ENCODE measurements around the gene RPRD2.
"Not testable (repeated sequence)": the region's sequence is repeated elsewhere in the genome, so short reads cannot be mapped to it uniquely, and the experiment has no call there.

RPRD2 gene

DNA sequence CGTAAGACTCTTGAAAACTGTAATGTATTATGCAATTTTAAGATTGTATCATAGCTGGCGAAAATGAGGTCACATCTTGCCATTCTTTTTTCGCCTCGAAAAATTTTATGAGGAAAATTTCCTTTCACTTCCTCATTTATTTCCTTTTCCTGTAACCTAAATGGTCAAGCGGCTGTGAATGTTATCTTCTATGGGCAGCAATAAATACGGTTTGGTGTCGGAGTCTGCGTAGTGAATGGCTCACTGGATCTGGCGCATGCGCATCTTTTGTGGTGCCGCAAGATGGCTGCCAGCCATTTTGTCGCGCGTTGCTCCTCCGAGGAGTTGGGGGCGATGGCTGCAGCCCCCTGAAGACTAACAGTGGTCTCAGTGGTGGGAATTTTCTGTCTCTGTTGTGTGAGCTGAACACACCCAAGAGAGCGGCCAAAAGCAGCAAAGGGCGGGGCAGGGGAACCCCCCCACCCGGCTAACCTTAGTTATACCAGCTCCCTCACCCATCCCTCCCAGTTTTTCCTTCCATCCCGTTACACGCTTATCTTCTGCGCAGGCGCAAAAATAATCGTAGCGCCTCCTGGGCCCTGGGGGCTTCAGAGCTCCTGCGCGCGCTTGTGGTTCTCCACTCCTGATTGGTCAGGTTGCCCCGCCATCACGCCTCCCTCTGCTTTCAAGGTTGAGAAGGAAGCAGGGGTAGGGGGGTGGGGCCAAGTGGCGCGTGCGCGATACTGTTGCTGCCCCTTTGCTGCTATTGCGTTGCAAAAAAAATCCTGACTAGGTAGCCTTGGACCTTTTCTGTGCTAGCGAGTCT is at the start of gene RPRD2:
TSS of gene RPRD2 (plus strand) at position 722 of the 805 bp plus-strand sequence. CDS start 568 bp downstream, outside the sequence.
- TF ChIP-seq, protein P1, sequence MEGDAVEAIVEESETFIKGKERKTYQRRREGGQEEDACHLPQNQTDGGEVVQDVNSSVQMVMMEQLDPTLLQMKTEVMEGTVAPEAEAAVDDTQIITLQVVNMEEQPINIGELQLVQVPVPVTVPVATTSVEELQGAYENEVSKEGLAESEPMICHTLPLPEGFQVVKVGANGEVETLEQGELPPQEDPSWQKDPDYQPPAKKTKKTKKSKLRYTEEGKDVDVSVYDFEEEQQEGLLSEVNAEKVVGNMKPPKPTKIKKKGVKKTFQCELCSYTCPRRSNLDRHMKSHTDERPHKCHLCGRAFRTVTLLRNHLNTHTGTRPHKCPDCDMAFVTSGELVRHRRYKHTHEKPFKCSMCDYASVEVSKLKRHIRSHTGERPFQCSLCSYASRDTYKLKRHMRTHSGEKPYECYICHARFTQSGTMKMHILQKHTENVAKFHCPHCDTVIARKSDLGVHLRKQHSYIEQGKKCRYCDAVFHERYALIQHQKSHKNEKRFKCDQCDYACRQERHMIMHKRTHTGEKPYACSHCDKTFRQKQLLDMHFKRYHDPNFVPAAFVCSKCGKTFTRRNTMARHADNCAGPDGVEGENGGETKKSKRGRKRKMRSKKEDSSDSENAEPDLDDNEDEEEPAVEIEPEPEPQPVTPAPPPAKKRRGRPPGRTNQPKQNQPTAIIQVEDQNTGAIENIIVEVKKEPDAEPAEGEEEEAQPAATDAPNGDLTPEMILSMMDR (IDR thresholded peaks at IDR 0.05; ENCODE audit: borderline replicate concordance, insufficient read depth, low read depth, low read length), result no peak
- H3K4me3 ChIP-seq (ENCODE audit: low read depth, low read length), result peak within 1 kb of the TSS; percentile 67

DNA sequence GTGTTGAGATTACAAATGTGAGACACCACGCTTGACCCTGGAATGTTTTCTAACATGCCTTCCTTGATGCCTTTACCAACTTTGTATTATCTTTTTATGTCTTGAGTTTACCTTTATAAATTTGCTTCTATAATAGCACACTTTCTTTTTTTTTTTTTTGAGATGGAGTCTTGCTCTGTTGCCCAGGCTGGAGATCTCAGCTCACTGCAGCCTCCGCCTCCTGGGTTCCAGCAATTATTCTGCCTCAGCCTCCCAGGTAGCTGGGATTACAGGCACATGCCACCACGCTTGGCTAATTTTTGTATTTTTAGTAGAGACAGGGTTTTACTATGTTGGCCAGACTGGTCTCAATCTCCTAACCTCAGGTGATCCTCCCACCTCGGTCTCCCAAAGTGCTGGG is 49.3 kb upstream of the RPRD2 start:
- H3K4me3 ChIP-seq (ENCODE audit: low read depth, low read length), result not testable (repeated sequence)

- peak overlapping the region; percentile 60 for H3K4me3 ChIP-seq (ENCODE audit: low read depth, low read length)
Observed at GRCh38 chr1:150320667-150320978, 43.3 kb upstream of the RPRD2 start.

DNA sequence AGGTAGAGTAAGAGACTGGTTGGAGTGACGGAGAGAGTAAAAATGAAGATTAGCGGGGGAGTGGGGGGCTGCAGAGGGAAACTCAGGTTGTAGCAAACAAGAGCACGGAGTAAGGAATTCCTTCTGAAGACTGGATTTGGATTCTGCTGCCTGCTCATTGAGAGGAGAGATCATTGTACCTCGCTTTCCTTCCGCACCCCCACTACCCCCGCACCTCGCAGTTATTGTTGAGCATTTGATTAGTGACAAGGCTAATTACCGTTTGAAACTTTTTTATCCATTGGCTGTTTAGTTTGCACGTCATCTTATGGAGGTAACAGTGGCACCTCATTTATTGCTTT is 42.2 kb upstream of the RPRD2 start:
- peak overlapping the region; percentile 60 for H3K4me3 ChIP-seq (ENCODE audit: low read depth, low read length)
- TF ChIP-seq, protein P1 (IDR thresholded peaks at IDR 0.05; ENCODE audit: borderline replicate concordance, insufficient read depth, low read depth, low read length), result no peak

More at GRCh38 chr1:150320667-150320978, 43.3 kb upstream of the RPRD2 start:
- TF ChIP-seq, protein P1 (IDR thresholded peaks at IDR 0.05; ENCODE audit: borderline replicate concordance, insufficient read depth, low read depth, low read length), result no peak

GRCh38 chr1:150322310-150322709 is 41.6 kb upstream of the RPRD2 start:
- TF ChIP-seq, protein P1 (IDR thresholded peaks at IDR 0.05; ENCODE audit: borderline replicate concordance, insufficient read depth, low read depth, low read length), result no peak
- H3K4me3 ChIP-seq (ENCODE audit: low read depth, low read length), result peak overlapping the region; percentile 60

DNA sequence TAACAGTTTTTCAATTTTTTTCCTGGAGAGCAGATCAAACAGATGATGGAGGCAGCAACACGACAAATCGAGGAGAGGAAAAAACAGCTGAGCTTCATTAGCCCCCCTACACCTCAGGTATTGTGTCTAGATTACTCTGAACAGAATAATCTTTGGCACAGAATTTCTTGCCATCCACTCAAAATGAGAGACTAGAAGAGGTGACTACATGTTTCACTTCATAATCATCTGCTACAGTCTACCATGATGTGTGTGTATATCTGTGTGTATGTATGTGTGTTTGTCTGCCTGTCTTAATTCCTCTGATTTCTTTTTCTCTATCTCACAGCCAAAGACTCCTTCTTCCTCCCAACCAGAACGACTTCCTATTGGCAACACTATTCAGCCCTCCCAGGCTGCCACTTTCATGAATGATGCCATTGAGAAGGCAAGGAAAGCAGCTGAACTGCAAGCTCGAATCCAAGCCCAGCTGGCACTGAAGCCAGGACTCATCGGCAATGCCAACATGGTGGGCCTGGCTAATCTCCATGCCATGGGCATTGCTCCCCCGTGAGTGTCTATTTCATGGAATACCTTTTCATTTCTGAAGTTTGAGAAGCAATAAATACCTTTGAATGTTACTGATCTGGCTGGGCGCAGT is 31.2 kb upstream of the RPRD2 start:
- TF ChIP-seq, protein P1 (IDR thresholded peaks at IDR 0.05; ENCODE audit: borderline replicate concordance, insufficient read depth, low read depth, low read length), result no peak
- H3K4me3 ChIP-seq (ENCODE audit: low read depth, low read length), result no peak overlapping the region

GRCh38 chr1:150346316-150346715 is 17.6 kb upstream of the RPRD2 start:
- TF ChIP-seq, protein P1 (IDR thresholded peaks at IDR 0.05; ENCODE audit: borderline replicate concordance, insufficient read depth, low read depth, low read length), result no peak
- no peak overlapping the region for H3K4me3 ChIP-seq (ENCODE audit: low read depth, low read length)

Measured in GM12875 (cell line).